Measurements from ENCODE around the gene LAMA4.
A peak's percentile ranks its signal among the peaks of the same experiment; 100 is the strongest.

The LAMA4 gene

DNA sequence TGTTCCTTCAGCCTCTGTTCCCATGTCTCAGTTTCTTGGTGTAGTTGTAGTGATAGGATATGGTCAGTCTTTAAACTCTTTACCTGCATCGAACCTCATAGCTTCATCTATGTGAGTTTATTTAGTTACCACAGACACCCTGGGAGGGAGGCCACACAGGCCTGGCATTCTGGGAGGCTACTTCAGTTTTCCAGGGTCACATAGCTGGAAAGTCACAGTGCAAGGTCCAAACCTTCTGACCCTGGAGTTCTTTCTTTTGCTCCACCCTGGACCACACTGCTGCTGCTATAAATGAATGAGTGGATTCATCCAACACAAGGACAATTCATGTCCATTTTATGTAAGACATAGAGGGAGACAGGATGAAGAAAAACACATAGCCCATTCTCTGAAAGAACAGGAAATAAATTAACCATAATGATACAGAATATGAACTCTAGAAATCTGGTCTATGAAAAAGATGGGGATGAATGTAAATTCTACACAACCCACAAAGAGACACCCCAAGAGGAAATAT, 60.8 kb downstream of the LAMA4 start:
- Histone ChIP-seq H4K20me1 (no peaks in the 10 kb centered on the region), H3K9me3 (no peaks in the 10 kb centered on the region), H3K36me3 (no peaks in the 10 kb centered on the region), H3K4me2 (no peak overlapping the region), H3K27ac (no peak overlapping the region), H3K27me3 (no peaks in the 10 kb centered on the region), H3K4me3 (no peak overlapping the region), H3K9ac (no peak overlapping the region), H3K4me1 (peaks cover 4% of the 10 kb centered on the region; the same call in 1 of the 2 replicates)
- no peak for TF ChIP-seq Cebpa-rat (IDR thresholded peaks at IDR 0.05)

DNA sequence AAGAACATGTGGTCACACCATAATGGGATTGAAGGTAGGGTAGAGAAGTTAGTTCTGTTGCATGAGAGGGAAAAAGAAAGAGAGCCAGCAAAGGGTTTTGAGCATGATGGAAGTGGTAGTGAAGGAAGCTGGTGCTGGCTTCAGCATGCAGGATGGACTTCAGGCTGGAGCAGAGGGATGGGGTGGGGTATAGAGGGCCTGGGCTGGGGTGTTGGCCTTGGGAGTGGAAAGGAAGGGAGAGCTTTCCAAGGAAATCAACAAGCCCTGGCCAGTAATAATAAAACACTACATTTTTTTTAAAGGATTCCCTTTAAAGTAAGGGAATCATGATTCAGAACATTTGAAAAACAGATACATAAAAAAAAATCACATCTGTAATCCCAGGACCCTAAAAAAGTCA, 61.2 kb downstream of the LAMA4 start:
- no peak for TF ChIP-seq Cebpa-rat (IDR thresholded peaks at IDR 0.05)
- no peaks in the 10 kb centered on the region for H4K20me1 ChIP-seq
- H3K4me1 ChIP-seq, result peaks cover 8% of the 10 kb centered on the region; the same call in 1 of the 2 replicates
- H3K36me3 ChIP-seq, result no peaks in the 10 kb centered on the region
- H3K9ac ChIP-seq, result no peak overlapping the region
- H3K27me3 ChIP-seq, result no peaks in the 10 kb centered on the region
- H3K4me2 ChIP-seq, result no peak overlapping the region
- no peak overlapping the region for H3K4me3 ChIP-seq
- H3K9me3 ChIP-seq, result no peaks in the 10 kb centered on the region
- H3K27ac ChIP-seq, result no peak overlapping the region

DNA sequence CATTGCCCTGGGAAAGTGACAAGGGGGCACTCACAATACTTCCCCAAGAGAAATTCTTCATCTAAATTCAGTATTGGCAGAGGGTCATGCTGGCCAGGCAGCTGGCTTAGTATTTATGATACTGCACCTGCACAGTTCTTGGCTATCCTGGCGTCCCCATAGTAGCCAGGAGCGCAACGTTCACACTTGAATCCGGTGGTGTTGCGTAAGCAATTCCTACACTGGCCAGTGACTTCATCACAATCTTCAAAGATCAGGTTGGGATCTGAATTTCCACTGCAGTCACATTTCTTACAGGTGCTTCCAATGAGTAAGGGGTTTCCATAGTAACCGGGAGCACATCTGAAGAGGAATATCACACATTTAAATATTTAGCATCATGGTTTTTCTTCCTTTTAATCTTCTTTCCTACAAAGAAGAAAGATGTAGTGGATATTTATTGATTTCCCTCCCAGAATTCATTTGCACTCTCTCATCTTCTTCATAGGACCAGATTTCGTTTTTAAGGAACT, 62.8 kb downstream of the LAMA4 start:
- H3K4me3 ChIP-seq, result no peak overlapping the region
- no peak overlapping the region for H3K9ac ChIP-seq
- no peaks in the 10 kb centered on the region for H3K9me3 ChIP-seq

DNA sequence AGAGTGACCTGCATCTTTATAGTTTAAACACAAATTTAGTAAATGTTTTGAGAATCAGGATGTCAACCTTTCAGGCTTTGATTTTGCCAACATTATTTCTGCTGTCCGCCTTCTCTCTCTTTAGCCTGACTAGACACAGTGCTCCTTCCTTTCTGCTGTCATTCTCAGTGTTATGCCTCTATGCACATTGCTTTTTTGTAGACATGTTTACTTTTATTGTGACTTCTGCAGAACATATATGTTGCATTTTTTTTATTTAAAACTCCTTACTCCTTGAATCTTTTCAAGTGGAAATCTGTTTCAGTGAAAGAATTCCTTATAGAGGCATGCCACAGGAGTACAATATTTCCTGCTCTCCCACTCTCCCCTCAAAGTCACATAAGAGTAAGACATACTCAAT, 64.2 kb downstream of the LAMA4 start:
- Histone ChIP-seq H3K27ac (no peak overlapping the region), H4K20me1 (no peaks in the 10 kb centered on the region), H3K9ac (no peak overlapping the region), H3K4me3 (no peak overlapping the region), H3K4me1 (peaks cover 19% of the 10 kb centered on the region), H3K36me3 (no peaks in the 10 kb centered on the region), H3K27me3 (no peaks in the 10 kb centered on the region), H3K4me2 (no peak overlapping the region), H3K9me3 (no peaks in the 10 kb centered on the region)
- TF ChIP-seq Cebpa-rat (IDR thresholded peaks at IDR 0.05), result no peak

More for the DNA sequence above, 62.8 kb downstream of the LAMA4 start:
- Histone ChIP-seq H3K27ac (no peak overlapping the region), H3K36me3 (no peaks in the 10 kb centered on the region), H3K4me1 (peaks cover 19% of the 10 kb centered on the region), H4K20me1 (no peaks in the 10 kb centered on the region), H3K27me3 (no peaks in the 10 kb centered on the region), H3K4me2 (no peak overlapping the region)
- 0 out of 2 replicates have a peak, but pooled peaks have one; percentile 45 for TF ChIP-seq Cebpa-rat (IDR thresholded peaks at IDR 0.05)

DNA sequence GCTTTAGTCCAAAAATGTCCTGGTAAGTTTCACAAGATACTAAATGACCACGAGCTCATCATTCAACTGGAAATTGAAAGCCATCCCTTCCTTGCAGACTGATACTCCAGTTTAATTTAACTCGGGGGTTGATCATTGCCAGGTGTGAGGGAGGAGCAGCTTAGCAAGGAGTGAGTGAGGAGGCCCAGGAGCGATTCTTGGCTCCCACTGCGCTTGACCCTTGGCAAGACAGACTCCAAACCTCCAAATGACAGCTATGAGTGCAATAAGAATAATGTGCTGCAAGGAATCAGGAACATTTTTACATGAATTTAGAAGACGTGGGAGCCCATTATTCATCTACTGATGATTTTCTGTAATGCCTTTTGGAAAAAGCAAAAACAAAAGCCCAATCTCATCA, 64.9 kb downstream of the LAMA4 start:
- Histone ChIP-seq H3K4me3 (no peak overlapping the region), H4K20me1 (no peaks in the 10 kb centered on the region), H3K36me3 (no peaks in the 10 kb centered on the region), H3K9ac (no peak overlapping the region), H3K27ac (no peak overlapping the region), H3K4me1 (peaks cover 19% of the 10 kb centered on the region), H3K27me3 (no peaks in the 10 kb centered on the region), H3K4me2 (no peak overlapping the region), H3K9me3 (no peaks in the 10 kb centered on the region)
- TF ChIP-seq Cebpa-rat (IDR thresholded peaks at IDR 0.05), result no peak

DNA sequence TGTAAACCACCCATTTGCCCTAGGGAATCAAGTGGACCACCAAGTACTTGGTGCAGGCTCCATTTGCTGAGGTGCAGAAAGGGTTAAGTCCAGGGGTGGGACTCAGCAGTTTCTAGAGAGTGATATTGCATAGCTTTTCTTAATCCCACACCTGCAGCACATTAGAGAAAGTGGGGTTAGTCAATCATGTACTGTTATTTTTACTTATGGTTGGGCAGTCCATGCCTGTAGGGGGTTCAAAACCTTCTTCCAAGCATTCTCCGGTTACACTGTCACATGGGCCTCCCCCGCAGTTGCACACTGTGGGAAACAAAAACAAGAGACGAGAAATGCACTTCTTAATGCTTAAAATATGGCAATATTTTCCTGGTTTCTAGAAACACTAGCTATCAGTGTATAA, 65.5 kb downstream of the LAMA4 start:
- no peak overlapping the region for H3K9ac ChIP-seq

DNA sequence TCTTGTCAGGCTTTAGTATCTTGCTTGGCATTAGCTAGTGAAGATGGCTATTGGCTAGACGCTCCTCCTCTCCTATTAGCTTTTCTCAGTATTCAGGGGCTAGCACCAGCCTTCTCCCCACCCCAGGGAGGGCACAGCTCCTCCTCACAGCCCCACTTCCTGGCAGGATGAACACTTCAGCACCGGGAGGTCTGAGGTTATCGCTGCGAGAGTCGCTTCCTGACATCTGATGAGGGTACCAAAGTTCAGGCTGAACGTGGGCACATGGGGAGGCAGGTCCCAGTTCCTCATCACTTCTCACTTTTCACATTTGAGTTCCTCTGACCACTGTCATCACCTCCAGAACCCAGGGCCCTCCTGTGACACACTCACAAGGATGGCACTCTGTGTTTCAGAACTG, 66.6 kb downstream of the LAMA4 start:
- TF ChIP-seq Cebpa-rat (IDR thresholded peaks at IDR 0.05), result no peak

More for the DNA sequence above, 65.5 kb downstream of the LAMA4 start:
- no peak overlapping the region for H3K27ac ChIP-seq
- H3K27me3 ChIP-seq, result no peaks in the 10 kb centered on the region
- H4K20me1 ChIP-seq, result no peaks in the 10 kb centered on the region
- H3K4me2 ChIP-seq, result 0 out of 2 replicates have a peak overlapping the region, but pooled peaks have one; percentile 9
- peaks cover 19% of the 10 kb centered on the region for H3K4me1 ChIP-seq
- H3K4me3 ChIP-seq, result no peak overlapping the region
- TF ChIP-seq Cebpa-rat (IDR thresholded peaks at IDR 0.05), result no peak
- no peaks in the 10 kb centered on the region for H3K36me3 ChIP-seq
- no peaks in the 10 kb centered on the region for H3K9me3 ChIP-seq

DNA sequence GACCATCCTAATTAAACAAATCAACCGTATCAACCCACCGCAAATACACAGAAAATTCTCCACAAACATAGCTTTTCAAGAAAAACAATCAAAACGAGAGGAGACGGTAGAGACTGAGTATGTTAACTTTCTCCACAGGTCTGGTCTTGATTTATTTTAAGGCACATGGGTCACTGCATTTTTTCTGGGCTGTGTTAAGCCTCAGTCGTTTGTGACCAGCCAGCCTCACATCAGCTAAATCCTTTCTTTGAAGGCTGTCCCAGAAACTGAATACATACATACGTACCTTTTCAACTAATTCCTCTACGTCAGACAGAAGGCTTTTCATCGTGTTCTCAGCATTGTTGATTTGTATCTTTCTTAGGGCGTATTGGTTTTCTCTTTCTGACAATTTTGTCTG, 69.4 kb downstream of the LAMA4 start:
- Histone ChIP-seq H3K27me3 (no peaks in the 10 kb centered on the region), H3K36me3 (no peaks in the 10 kb centered on the region), H3K27ac (no peak overlapping the region), H3K9ac (no peak overlapping the region), H3K4me1 (peaks cover 19% of the 10 kb centered on the region), H3K4me3 (no peak overlapping the region), H3K9me3 (no peaks in the 10 kb centered on the region), H3K4me2 (no peak overlapping the region), H4K20me1 (no peaks in the 10 kb centered on the region)
- TF ChIP-seq Cebpa-rat (IDR thresholded peaks at IDR 0.05), result no peak

More for the DNA sequence above, 66.6 kb downstream of the LAMA4 start:
- Histone ChIP-seq H3K4me2 (peak overlapping the region; percentile 46), H3K4me1 (peaks cover 19% of the 10 kb centered on the region), H3K36me3 (no peaks in the 10 kb centered on the region), H3K4me3 (no peak overlapping the region), H3K9me3 (no peaks in the 10 kb centered on the region), H3K9ac (no peak overlapping the region), H3K27me3 (no peaks in the 10 kb centered on the region), H3K27ac (no peak overlapping the region), H4K20me1 (no peaks in the 10 kb centered on the region)

DNA sequence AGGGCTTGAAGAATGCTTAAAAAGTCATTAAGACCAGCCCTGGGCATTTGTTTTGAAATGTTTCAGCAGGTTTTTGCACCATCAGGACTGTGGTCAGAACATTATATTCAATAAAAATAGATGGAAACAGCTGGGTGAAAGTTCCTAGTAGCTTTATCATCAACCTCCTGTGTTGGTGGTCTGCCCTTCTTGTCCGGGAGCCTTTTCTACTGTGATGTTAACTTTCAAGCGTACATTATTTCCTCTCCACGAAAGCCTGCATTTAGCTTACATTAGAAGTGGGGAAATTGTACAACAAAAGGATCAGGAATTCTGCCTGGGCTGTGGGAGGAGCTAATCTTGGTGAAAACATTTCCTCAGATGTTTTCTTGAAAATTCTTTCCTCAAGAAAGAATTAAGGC, 71.1 kb downstream of the LAMA4 start:
- H3K27ac ChIP-seq, result no peak overlapping the region
- H3K27me3 ChIP-seq, result no peaks in the 10 kb centered on the region
- peaks cover 13% of the 10 kb centered on the region for H3K4me1 ChIP-seq
- H3K9ac ChIP-seq, result no peak overlapping the region
- no peak overlapping the region for H3K4me2 ChIP-seq
- no peaks in the 10 kb centered on the region for H3K9me3 ChIP-seq
- no peaks in the 10 kb centered on the region for H4K20me1 ChIP-seq
- no peaks in the 10 kb centered on the region for H3K36me3 ChIP-seq
- TF ChIP-seq Cebpa-rat (IDR thresholded peaks at IDR 0.05), result no peak
- no peak overlapping the region for H3K4me3 ChIP-seq

DNA sequence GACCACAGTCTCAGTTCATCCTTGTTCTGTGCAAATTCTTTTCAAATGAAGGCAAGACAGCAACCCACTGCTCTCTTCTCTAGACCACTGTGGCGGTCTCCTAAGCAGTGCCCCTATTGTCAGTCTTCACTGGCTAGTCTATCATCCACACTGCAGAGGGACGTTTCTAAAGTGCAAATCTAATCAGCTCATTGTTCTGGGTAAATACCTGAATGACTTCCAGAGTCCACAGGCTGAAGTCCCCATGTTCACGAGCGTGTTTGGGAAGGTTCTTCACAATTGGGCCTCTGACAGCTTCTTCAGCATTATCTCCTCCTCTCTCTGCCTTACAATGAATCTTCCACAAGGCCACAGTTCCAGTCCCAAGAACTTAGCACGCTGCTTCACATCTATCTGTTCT, 73.2 kb downstream of the LAMA4 start:
- Histone ChIP-seq H3K9me3 (no peaks in the 10 kb centered on the region), H3K27ac (no peak overlapping the region), H3K27me3 (no peaks in the 10 kb centered on the region), H4K20me1 (no peaks in the 10 kb centered on the region), H3K4me2 (no peak overlapping the region), H3K4me1 (no peaks in the 10 kb centered on the region), H3K4me3 (no peak overlapping the region), H3K9ac (no peak overlapping the region), H3K36me3 (no peaks in the 10 kb centered on the region)
- no peak for TF ChIP-seq Cebpa-rat (IDR thresholded peaks at IDR 0.05)

Data from BLaER1 (cell line).